Measurements from ENCODE around the gene ACSBG1.

ACSBG1 gene

GRCh38 chr15:78140292-78140691, 94.1 kb downstream of the ACSBG1 start:
- no peaks in the 10 kb centered on the region for H3K36me3 ChIP-seq (ENCODE audit: control insufficient read depth in 5 of 5, insufficient read depth in 5 of 5, low read length in 5 of 5)
- H3K4me1 ChIP-seq (ENCODE audit: control insufficient read depth in 5 of 5, insufficient read depth in 5 of 5, low read length in 5 of 5), result peaks cover 0 to 10% (median 4%) of the 10 kb centered on the region in 5 donors
- no peak overlapping the region for H3K9ac ChIP-seq (ENCODE audit: low read length in 5 of 5)
- no peak overlapping the region for H3K4me3 ChIP-seq (ENCODE audit: low read depth in 1 of 5, low read length in 5 of 5)
- H3K27ac ChIP-seq (ENCODE audit: low read depth, low read length), result no peak overlapping the region
- H3K27me3 ChIP-seq (ENCODE audit: control insufficient read depth in 5 of 5, insufficient read depth in 4 of 5, low read length in 5 of 5), result no peaks in the 10 kb centered on the region
- H3K9me3 ChIP-seq (ENCODE audit: control insufficient read depth in 5 of 5, low read length in 5 of 5), result no peaks in the 10 kb centered on the region

GRCh38 chr15:78139578-78139977, 94.8 kb downstream of the ACSBG1 start:
- Histone ChIP-seq H3K4me3 (ENCODE audit: low read depth in 1 of 5, low read length in 5 of 5) (no peak overlapping the region), H3K4me1 (ENCODE audit: control insufficient read depth in 5 of 5, insufficient read depth in 5 of 5, low read length in 5 of 5) (peaks cover 0 to 5% (median 3%) of the 10 kb centered on the region in 5 donors), H3K27ac (ENCODE audit: low read depth, low read length) (no peak overlapping the region), H3K36me3 (ENCODE audit: control insufficient read depth in 5 of 5, insufficient read depth in 5 of 5, low read length in 5 of 5) (no peaks in the 10 kb centered on the region), H3K9me3 (ENCODE audit: control insufficient read depth in 5 of 5, low read length in 5 of 5) (no peaks in the 10 kb centered on the region), H3K27me3 (ENCODE audit: control insufficient read depth in 5 of 5, insufficient read depth in 4 of 5, low read length in 5 of 5) (no peaks in the 10 kb centered on the region), H3K9ac (ENCODE audit: low read length in 5 of 5) (no peak overlapping the region)

- Histone ChIP-seq H3K9me3 (ENCODE audit: control insufficient read depth in 5 of 5, low read length in 5 of 5) (no peaks in the 10 kb centered on the region), H3K4me3 (ENCODE audit: low read depth in 1 of 5, low read length in 5 of 5) (no peak overlapping the region), H3K9ac (ENCODE audit: low read length in 5 of 5) (peak overlapping the region in 1 of 5 donors; percentile 47), H3K36me3 (ENCODE audit: control insufficient read depth in 5 of 5, insufficient read depth in 5 of 5, low read length in 5 of 5) (no peaks in the 10 kb centered on the region), H3K4me1 (ENCODE audit: control insufficient read depth in 5 of 5, insufficient read depth in 5 of 5, low read length in 5 of 5) (peaks cover 2 to 26% (median 16%) of the 10 kb centered on the region in 5 donors), H3K27ac (ENCODE audit: low read depth, low read length) (no peak overlapping the region), H3K27me3 (ENCODE audit: control insufficient read depth in 5 of 5, insufficient read depth in 4 of 5, low read length in 5 of 5) (no peaks in the 10 kb centered on the region)
Measured at GRCh38 chr15:78133801-78134200, 100.6 kb downstream of the ACSBG1 start.

GRCh38 chr15:78131295-78132061, 102.9 kb downstream of the ACSBG1 start, which contains the start of gene CIB2:
TSS of gene CIB2 (minus strand) at chr15:78131445. CDS start at chr15:78131215, 230 bp downstream.
- Histone ChIP-seq H3K9me3 (ENCODE audit: control insufficient read depth in 5 of 5, low read length in 5 of 5) (no peaks in the 10 kb centered on the region), H3K4me1 (ENCODE audit: control insufficient read depth in 5 of 5, insufficient read depth in 5 of 5, low read length in 5 of 5) (peaks cover 2 to 26% (median 16%) of the 10 kb centered on the region in 5 donors)

GRCh38 chr15:78130466-78131294, 103.7 kb downstream of the ACSBG1 start:
- peak overlapping the region in 2 of 5 donors; percentile 35 to 72 for H3K9ac ChIP-seq (ENCODE audit: low read length in 5 of 5)
- no peaks in the 10 kb centered on the region for H3K27me3 ChIP-seq (ENCODE audit: control insufficient read depth in 5 of 5, insufficient read depth in 4 of 5, low read length in 5 of 5)
- peak overlapping the region in 4 of 5 donors; percentile 22 to 76 (median 70) for H3K4me3 ChIP-seq (ENCODE audit: low read depth in 1 of 5, low read length in 5 of 5)
- H3K36me3 ChIP-seq (ENCODE audit: control insufficient read depth in 5 of 5, insufficient read depth in 5 of 5, low read length in 5 of 5), result no peaks in the 10 kb centered on the region
- peaks cover 2 to 26% (median 16%) of the 10 kb centered on the region in 5 donors for H3K4me1 ChIP-seq (ENCODE audit: control insufficient read depth in 5 of 5, insufficient read depth in 5 of 5, low read length in 5 of 5)
- no peak overlapping the region for H3K27ac ChIP-seq (ENCODE audit: low read depth, low read length)
- H3K9me3 ChIP-seq (ENCODE audit: control insufficient read depth in 5 of 5, low read length in 5 of 5), result no peaks in the 10 kb centered on the region

More at GRCh38 chr15:78131295-78132061, 102.9 kb downstream of the ACSBG1 start, which contains the start of gene CIB2:
- H3K36me3 ChIP-seq (ENCODE audit: control insufficient read depth in 5 of 5, insufficient read depth in 5 of 5, low read length in 5 of 5), result no peaks in the 10 kb centered on the region
- peak within 1 kb of the TSS; percentile 72 to 93 (median 81) for H3K9ac ChIP-seq (ENCODE audit: low read length in 5 of 5)
- H3K4me3 ChIP-seq (ENCODE audit: low read depth in 1 of 5, low read length in 5 of 5), result peak within 1 kb of the TSS; percentile 29 to 76 (median 65)
- no peaks in the 10 kb centered on the region for H3K27me3 ChIP-seq (ENCODE audit: control insufficient read depth in 5 of 5, insufficient read depth in 4 of 5, low read length in 5 of 5)
- H3K27ac ChIP-seq (ENCODE audit: low read depth, low read length), result peak within 1 kb of the TSS; percentile 83

GRCh38 chr15:78129751-78130287, 104.5 kb downstream of the ACSBG1 start:
- Histone ChIP-seq H3K36me3 (ENCODE audit: control insufficient read depth in 5 of 5, insufficient read depth in 5 of 5, low read length in 5 of 5) (no peaks in the 10 kb centered on the region), H3K9ac (ENCODE audit: low read length in 5 of 5) (no peak overlapping the region), H3K27ac (ENCODE audit: low read depth, low read length) (no peak overlapping the region), H3K9me3 (ENCODE audit: control insufficient read depth in 5 of 5, low read length in 5 of 5) (no peaks in the 10 kb centered on the region), H3K4me1 (ENCODE audit: control insufficient read depth in 5 of 5, insufficient read depth in 5 of 5, low read length in 5 of 5) (peaks cover 2 to 26% (median 16%) of the 10 kb centered on the region in 5 donors), H3K4me3 (ENCODE audit: low read depth in 1 of 5, low read length in 5 of 5) (no peak overlapping the region), H3K27me3 (ENCODE audit: control insufficient read depth in 5 of 5, insufficient read depth in 4 of 5, low read length in 5 of 5) (no peaks in the 10 kb centered on the region)

- Histone ChIP-seq H3K9me3 (ENCODE audit: control insufficient read depth in 5 of 5, low read length in 5 of 5) (no peaks in the 10 kb centered on the region), H3K4me3 (ENCODE audit: low read depth in 1 of 5, low read length in 5 of 5) (no peak overlapping the region), H3K4me1 (ENCODE audit: control insufficient read depth in 5 of 5, insufficient read depth in 5 of 5, low read length in 5 of 5) (peaks cover 2 to 26% (median 18%) of the 10 kb centered on the region in 5 donors), H3K36me3 (ENCODE audit: control insufficient read depth in 5 of 5, insufficient read depth in 5 of 5, low read length in 5 of 5) (no peaks in the 10 kb centered on the region), H3K9ac (ENCODE audit: low read length in 5 of 5) (no peak overlapping the region), H3K27me3 (ENCODE audit: control insufficient read depth in 5 of 5, insufficient read depth in 4 of 5, low read length in 5 of 5) (no peaks in the 10 kb centered on the region), H3K27ac (ENCODE audit: low read depth, low read length) (no peak overlapping the region)
Measured at GRCh38 chr15:78129077-78129750, 105.2 kb downstream of the ACSBG1 start.

- H3K9ac ChIP-seq (ENCODE audit: low read length in 5 of 5), result no peak overlapping the region
- no peaks in the 10 kb centered on the region for H3K27me3 ChIP-seq (ENCODE audit: control insufficient read depth in 5 of 5, insufficient read depth in 4 of 5, low read length in 5 of 5)
- peaks cover 2 to 23% (median 18%) of the 10 kb centered on the region in 5 donors for H3K4me1 ChIP-seq (ENCODE audit: control insufficient read depth in 5 of 5, insufficient read depth in 5 of 5, low read length in 5 of 5)
- no peaks in the 10 kb centered on the region for H3K9me3 ChIP-seq (ENCODE audit: control insufficient read depth in 5 of 5, low read length in 5 of 5)
- no peaks in the 10 kb centered on the region for H3K36me3 ChIP-seq (ENCODE audit: control insufficient read depth in 5 of 5, insufficient read depth in 5 of 5, low read length in 5 of 5)
- no peak overlapping the region for H3K4me3 ChIP-seq (ENCODE audit: low read depth in 1 of 5, low read length in 5 of 5)
- no peak overlapping the region for H3K27ac ChIP-seq (ENCODE audit: low read depth, low read length)
Measured at GRCh38 chr15:78127882-78128281, 106.5 kb downstream of the ACSBG1 start.

- Histone ChIP-seq H3K36me3 (ENCODE audit: control insufficient read depth in 5 of 5, insufficient read depth in 5 of 5, low read length in 5 of 5) (no peaks in the 10 kb centered on the region), H3K4me1 (ENCODE audit: control insufficient read depth in 5 of 5, insufficient read depth in 5 of 5, low read length in 5 of 5) (peaks cover 0 to 4% (median 0%) of the 10 kb centered on the region in 5 donors), H3K9me3 (ENCODE audit: control insufficient read depth in 5 of 5, low read length in 5 of 5) (no peaks in the 10 kb centered on the region), H3K9ac (ENCODE audit: low read length in 5 of 5) (no peak overlapping the region), H3K4me3 (ENCODE audit: low read depth in 1 of 5, low read length in 5 of 5) (no peak overlapping the region), H3K27me3 (ENCODE audit: control insufficient read depth in 5 of 5, insufficient read depth in 4 of 5, low read length in 5 of 5) (no peaks in the 10 kb centered on the region), H3K27ac (ENCODE audit: low read depth, low read length) (no peak overlapping the region)
Measured at GRCh38 chr15:78125267-78125666, 109.1 kb downstream of the ACSBG1 start.

Measured in subcutaneous abdominal adipose tissue (tissue), 5 donors.